Neural crest cell (in vitro differentiated cells): ENCODE results near the gene ITFG2. TPM values are rescaled to one million over a fixed set of nuclear protein-coding genes. Genes with fewer than 3 reads are reported as not detected.

Experiments
- DNase-seq: peaks from one replicate; pipeline ENCODE4 v3.0.0; 2021; ENCODE audit warnings: low read depth, mixed read lengths, low spot score
- H3K27ac Mint-ChIP-seq: one replicate; pipeline ENCODE4 v1.8.0; 2021; ENCODE audit warnings: mild to moderate bottlenecking, mixed read lengths; ENCODE audit not compliant: unreplicated experiment
- H3K27me3 Mint-ChIP-seq: 2 replicates; pipeline ENCODE4 v1.8.0; 2021; ENCODE audit warnings: low read depth, mild to moderate bottlenecking, mixed read lengths
- H3K36me3 Mint-ChIP-seq: 2 replicates; pipeline ENCODE4 v1.8.0; 2021; ENCODE audit warnings: low read depth, mild to moderate bottlenecking, mixed read lengths
- H3K4me1 Mint-ChIP-seq: 2 replicates; pipeline ENCODE4 v1.8.0; 2021; ENCODE audit warnings: mixed read lengths
- H3K4me3 Mint-ChIP-seq: one replicate; pipeline ENCODE4 v1.8.0; 2021; ENCODE audit warnings: mild to moderate bottlenecking, mixed read lengths
- H3K9me3 Mint-ChIP-seq: 2 replicates; pipeline ENCODE4 v1.8.0; 2021; ENCODE audit warnings: mixed read lengths
- CTCF ChIP-seq: fragments of 200-600 bp; sonication (generic); conservative IDR thresholded peaks from 2 replicates; pipeline ENCODE4 v1.5.0; 2021; ENCODE audit warnings: antibody characterized with exemption, mild to moderate bottlenecking
- total RNA-seq: library from RNA; stranded (reverse); gene quantifications from 2 replicates; pipeline ENCODE4 v1.2.1, GENCODE V29; 2021

The ITFG2 gene
- total RNA-seq, 1 donor from 2014 or later = 43.5 TPM

DNA sequence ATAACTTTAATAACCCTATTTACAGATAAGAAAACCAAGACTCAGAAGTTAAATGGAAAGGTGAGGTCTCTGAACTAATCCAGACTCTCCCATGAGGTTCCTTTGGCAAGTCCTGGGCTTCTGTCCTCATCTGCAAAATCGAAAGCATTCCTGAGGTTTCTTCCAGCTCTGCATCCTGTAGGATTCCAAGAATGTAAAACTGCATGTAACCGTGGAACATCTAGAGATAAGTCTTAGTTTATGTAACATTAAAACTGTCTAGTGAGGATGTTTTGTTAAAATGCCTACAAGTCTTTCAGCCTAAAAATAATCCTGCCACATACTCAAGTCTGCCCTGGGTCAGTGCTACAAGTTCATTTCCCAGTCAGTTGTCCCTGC is 7.3 kb upstream of the ITFG2 start:
- no peak overlapping the region for H3K4me3 Mint-ChIP-seq

DNA sequence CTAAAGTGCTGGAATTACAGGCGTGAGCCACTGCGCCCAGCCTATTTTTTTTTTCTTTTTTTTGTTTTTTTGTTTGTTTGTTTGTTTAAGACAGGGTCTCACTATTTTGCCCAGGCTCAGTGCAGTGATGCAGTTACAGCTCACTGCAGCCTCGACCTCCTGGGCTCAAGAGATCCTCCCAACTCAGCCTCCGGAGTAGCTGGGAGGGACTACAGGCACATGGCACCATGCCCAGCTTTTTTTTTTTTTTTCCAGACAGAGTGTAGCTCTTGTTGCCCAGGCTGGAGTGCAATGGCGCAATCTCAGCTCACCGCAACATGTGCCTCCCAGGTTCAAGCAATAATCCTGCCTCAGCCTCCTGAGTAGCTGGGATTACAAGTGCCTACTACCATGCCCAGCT is 5.8 kb upstream of the ITFG2 start:
- DNase-seq = no peak
- no peaks in the 10 kb centered on the region for H3K9me3 Mint-ChIP-seq
- H3K4me3 Mint-ChIP-seq = no peak overlapping the region
- H3K4me1 Mint-ChIP-seq = peaks cover 3% of the 10 kb centered on the region
- no peak for TF ChIP-seq CTCF
- H3K27me3 Mint-ChIP-seq = no peaks in the 10 kb centered on the region
- H3K27ac Mint-ChIP-seq = no peak overlapping the region
- H3K36me3 Mint-ChIP-seq = peaks cover 6% of the 10 kb centered on the region

More for the DNA sequence above, 7.3 kb upstream of the ITFG2 start:
- no peaks in the 10 kb centered on the region for H3K27me3 Mint-ChIP-seq
- peak overlapping the region; percentile 37 for H3K27ac Mint-ChIP-seq
- DNase-seq = no peak
- no peaks in the 10 kb centered on the region for H3K4me1 Mint-ChIP-seq
- TF ChIP-seq CTCF = no peak
- no peaks in the 10 kb centered on the region for H3K9me3 Mint-ChIP-seq
- peaks cover 12% of the 10 kb centered on the region for H3K36me3 Mint-ChIP-seq

DNA sequence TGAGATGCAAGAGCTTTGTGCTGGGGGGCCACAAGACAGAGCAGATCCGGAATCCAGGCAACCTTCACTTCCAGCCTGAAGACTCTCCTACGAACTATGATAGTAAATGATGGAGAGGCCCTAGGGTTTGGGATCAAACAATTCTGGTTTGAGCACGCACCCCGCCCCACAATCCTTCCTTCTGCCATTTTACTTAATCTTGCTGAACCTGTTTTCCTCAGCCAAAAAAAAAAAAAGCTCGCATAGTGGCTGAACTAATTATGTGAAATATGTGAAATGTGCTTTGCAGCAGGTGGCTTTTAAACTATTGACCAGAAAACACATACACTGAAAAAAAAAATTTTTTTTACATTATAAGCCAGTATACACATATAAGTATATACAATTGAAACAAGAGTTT is 667 bp upstream of the ITFG2 start:
- no peak for DNase-seq
- H3K4me3 Mint-ChIP-seq = peak overlapping the region; percentile 45
- H3K27ac Mint-ChIP-seq = no peak overlapping the region
- no peaks in the 10 kb centered on the region for H3K36me3 Mint-ChIP-seq
- H3K27me3 Mint-ChIP-seq = no peaks in the 10 kb centered on the region
- TF ChIP-seq CTCF = no peak
- H3K4me1 Mint-ChIP-seq = peaks cover 14% of the 10 kb centered on the region
- no peaks in the 10 kb centered on the region for H3K9me3 Mint-ChIP-seq

GRCh38 chr12:2813214-2814185 is 1.0 kb downstream of the ITFG2 start:
- peak; percentile 41 for DNase-seq
- Mint-ChIP-seq H3K9me3 (no peaks in the 10 kb centered on the region), H3K27ac (no peak overlapping the region), H3K4me3 (peak overlapping the region; percentile 100), H3K4me1 (peaks cover 14% of the 10 kb centered on the region), H3K27me3 (no peaks in the 10 kb centered on the region), H3K36me3 (peaks cover 6% of the 10 kb centered on the region)
- peak; percentile 90 for TF ChIP-seq CTCF

- H3K36me3 Mint-ChIP-seq = peaks cover 12% of the 10 kb centered on the region
- no peaks in the 10 kb centered on the region for H3K27me3 Mint-ChIP-seq
- no peaks in the 10 kb centered on the region for H3K9me3 Mint-ChIP-seq
- no peak for TF ChIP-seq CTCF
- peak overlapping the region; percentile 21 for H3K4me3 Mint-ChIP-seq
- H3K4me1 Mint-ChIP-seq = peaks cover 6% of the 10 kb centered on the region
- peak overlapping the region; percentile 76 for H3K27ac Mint-ChIP-seq
- DNase-seq = no peak
Observed at GRCh38 chr12:2819810-2820209, 7.3 kb downstream of the ITFG2 start.
